ENCODE data around the gene CDHR2. TPM values are rescaled to one million over a fixed set of nuclear protein-coding genes. Genes with fewer than 3 reads are reported as not detected.

The CDHR2 gene
- total and polyA plus RNA-seq, 2 of the 13 experiments (the other 11 are each of a cell fraction or from before 2014, with no cell fraction given), result 17.9 to 20.9 TPM

DNA sequence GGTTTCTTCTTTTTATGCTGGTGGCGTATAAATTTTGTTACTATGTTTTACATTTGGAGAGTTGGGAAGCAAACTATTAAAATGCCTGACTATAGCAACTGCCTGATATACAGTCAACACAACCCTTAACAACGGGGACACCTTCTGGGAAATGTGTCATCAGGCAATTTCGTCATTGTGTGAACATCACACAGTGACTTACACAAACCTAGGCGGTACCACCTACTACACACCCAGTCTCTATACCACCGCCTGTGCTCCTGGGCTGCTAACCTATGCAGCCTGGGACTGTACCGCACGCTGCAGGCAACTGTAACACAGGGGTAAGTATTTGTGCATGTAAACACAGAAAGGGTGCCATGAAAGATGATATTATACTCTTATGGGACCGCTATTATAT lies 1.3 kb upstream of the CDHR2 start (continued):
- TF ChIP-seq, protein P1, sequence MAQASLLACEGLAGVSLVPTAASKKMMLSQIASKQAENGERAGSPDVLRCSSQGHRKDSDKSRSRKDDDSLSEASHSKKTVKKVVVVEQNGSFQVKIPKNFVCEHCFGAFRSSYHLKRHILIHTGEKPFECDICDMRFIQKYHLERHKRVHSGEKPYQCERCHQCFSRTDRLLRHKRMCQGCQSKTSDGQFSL (CRISPR knock-in tag; IDR thresholded peaks at IDR 0.05), result no peak
- TF ChIP-seq CBFB (CRISPR knock-in tag; IDR thresholded peaks at IDR 0.05) (no peak), ZNF20 (CRISPR knock-in tag; IDR thresholded peaks at IDR 0.05) (no peak), ZNF446 (CRISPR knock-in tag; IDR thresholded peaks at IDR 0.05) (no peak), GTF2F1 (IDR thresholded peaks at IDR 0.05; ENCODE audit: low read length) (no peak), YEATS4 (CRISPR knock-in tag; IDR thresholded peaks at IDR 0.05; ENCODE audit: borderline replicate concordance) (no peak), ZNF383 (CRISPR knock-in tag; IDR thresholded peaks at IDR 0.05; ENCODE audit: borderline replicate concordance) (no peak), SP5 (CRISPR knock-in tag; IDR thresholded peaks at IDR 0.05; ENCODE audit: borderline replicate concordance, low read depth) (no peak), CHD2 (IDR thresholded peaks at IDR 0.05; ENCODE audit: low read depth, low read length) (no peak), ZNF772 (CRISPR knock-in tag; IDR thresholded peaks at IDR 0.05) (no peak), ZNF570 (CRISPR knock-in tag; IDR thresholded peaks at IDR 0.05; ENCODE audit: borderline replicate concordance) (no peak), BCL6 (CRISPR knock-in tag; IDR thresholded peaks at IDR 0.05) (peak; percentile 31; the same call in 1 of the 2 replicates), ZBTB42 (CRISPR knock-in tag; IDR thresholded peaks at IDR 0.05) (no peak), CEBPG (CRISPR knock-in tag; IDR thresholded peaks at IDR 0.05) (peak; percentile 74), SMAD1 (CRISPR knock-in tag; IDR thresholded peaks at IDR 0.05; ENCODE audit: borderline replicate concordance, low read depth) (no peak), U2AF2 (IDR thresholded peaks at IDR 0.05; ENCODE audit: low read depth, low read length) (no peak)
- TF ChIP-seq, protein P2, sequence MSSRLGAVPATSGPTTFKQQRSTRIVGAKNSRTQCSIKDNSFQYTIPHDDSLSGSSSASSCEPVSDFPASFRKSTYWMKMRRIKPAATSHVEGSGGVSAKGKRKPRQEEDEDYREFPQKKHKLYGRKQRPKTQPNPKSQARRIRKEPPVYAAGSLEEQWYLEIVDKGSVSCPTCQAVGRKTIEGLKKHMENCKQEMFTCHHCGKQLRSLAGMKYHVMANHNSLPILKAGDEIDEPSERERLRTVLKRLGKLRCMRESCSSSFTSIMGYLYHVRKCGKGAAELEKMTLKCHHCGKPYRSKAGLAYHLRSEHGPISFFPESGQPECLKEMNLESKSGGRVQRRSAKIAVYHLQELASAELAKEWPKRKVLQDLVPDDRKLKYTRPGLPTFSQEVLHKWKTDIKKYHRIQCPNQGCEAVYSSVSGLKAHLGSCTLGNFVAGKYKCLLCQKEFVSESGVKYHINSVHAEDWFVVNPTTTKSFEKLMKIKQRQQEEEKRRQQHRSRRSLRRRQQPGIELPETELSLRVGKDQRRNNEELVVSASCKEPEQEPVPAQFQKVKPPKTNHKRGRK (CRISPR knock-in tag; IDR thresholded peaks at IDR 0.05), result no peak
- TF ChIP-seq, protein P3, sequence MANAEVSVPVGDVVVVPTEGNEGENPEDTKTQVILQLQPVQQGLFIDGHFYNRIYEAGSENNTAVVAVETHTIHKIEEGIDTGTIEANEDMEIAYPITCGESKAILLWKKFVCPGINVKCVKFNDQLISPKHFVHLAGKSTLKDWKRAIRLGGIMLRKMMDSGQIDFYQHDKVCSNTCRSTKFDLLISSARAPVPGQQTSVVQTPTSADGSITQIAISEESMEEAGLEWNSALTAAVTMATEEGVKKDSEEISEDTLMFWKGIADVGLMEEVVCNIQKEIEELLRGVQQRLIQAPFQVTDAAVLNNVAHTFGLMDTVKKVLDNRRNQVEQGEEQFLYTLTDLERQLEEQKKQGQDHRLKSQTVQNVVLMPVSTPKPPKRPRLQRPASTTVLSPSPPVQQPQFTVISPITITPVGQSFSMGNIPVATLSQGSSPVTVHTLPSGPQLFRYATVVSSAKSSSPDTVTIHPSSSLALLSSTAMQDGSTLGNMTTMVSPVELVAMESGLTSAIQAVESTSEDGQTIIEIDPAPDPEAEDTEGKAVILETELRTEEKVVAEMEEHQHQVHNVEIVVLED (CRISPR knock-in tag; IDR thresholded peaks at IDR 0.05; ENCODE audit: borderline replicate concordance), result no peak
- TF ChIP-seq, protein P4, sequence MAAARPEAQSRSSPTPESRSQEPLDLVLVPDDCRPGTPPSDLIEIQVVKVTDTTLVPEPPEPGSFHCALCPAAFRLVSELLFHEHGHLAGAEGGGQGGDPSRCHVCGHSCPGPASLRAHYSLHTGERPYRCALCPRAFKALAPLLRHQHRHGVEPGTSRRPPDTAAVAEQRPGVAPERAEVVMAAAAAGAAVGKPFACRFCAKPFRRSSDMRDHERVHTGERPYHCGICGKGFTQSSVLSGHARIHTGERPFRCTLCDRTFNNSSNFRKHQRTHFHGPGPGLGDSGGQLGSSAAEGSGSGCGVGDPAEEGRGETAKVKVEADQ (CRISPR knock-in tag; IDR thresholded peaks at IDR 0.05; ENCODE audit: borderline replicate concordance), result no peak
- TF ChIP-seq, protein P5, sequence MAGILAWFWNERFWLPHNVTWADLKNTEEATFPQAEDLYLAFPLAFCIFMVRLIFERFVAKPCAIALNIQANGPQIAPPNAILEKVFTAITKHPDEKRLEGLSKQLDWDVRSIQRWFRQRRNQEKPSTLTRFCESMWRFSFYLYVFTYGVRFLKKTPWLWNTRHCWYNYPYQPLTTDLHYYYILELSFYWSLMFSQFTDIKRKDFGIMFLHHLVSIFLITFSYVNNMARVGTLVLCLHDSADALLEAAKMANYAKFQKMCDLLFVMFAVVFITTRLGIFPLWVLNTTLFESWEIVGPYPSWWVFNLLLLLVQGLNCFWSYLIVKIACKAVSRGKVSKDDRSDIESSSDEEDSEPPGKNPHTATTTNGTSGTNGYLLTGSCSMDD (CRISPR knock-in tag; IDR thresholded peaks at IDR 0.05), result no peak
- TF ChIP-seq, protein P6, sequence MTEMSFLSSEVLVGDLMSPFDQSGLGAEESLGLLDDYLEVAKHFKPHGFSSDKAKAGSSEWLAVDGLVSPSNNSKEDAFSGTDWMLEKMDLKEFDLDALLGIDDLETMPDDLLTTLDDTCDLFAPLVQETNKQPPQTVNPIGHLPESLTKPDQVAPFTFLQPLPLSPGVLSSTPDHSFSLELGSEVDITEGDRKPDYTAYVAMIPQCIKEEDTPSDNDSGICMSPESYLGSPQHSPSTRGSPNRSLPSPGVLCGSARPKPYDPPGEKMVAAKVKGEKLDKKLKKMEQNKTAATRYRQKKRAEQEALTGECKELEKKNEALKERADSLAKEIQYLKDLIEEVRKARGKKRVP (CRISPR knock-in tag; IDR thresholded peaks at IDR 0.05), result peak in 1 of 2 experiments; percentile 90; a peak in 2 of 4 replicates
- TF ChIP-seq, protein P7, sequence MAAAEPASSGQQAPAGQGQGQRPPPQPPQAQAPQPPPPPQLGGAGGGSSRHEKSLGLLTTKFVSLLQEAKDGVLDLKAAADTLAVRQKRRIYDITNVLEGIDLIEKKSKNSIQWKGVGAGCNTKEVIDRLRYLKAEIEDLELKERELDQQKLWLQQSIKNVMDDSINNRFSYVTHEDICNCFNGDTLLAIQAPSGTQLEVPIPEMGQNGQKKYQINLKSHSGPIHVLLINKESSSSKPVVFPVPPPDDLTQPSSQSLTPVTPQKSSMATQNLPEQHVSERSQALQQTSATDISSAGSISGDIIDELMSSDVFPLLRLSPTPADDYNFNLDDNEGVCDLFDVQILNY (CRISPR knock-in tag; conservative IDR thresholded peaks at IDR 0.05), result no peak

Data from HepG2 (cell line).